Panc1 (cell line): Measurements from ENCODE around the gene MACROH2A1.

Experiments used
- POLR2AphosphoS5 ChIP-seq: IDR thresholded peaks from 2 replicates; pipeline ENCODE4 v1.6.1; 2012; ENCODE audit warnings: mild to moderate bottlenecking, low read depth, low read length, moderate library complexity
- SIN3A ChIP-seq: IDR thresholded peaks from 2 replicates; pipeline ENCODE4 v1.6.1; 2012; ENCODE audit warnings: low read depth, mild to moderate bottlenecking, low read length, moderate library complexity, borderline replicate concordance; ENCODE audit not compliant: insufficient read depth
- TCF7L2 ChIP-seq: IDR thresholded peaks from 2 replicates; pipeline ENCODE4 v1.6.1; 2011; ENCODE audit warnings: mild to moderate bottlenecking, low read depth, low read length, inconsistent platforms
- TF ChIP-seq, protein P1 (sequence below): fragments of 450-650 bp; IDR thresholded peaks from 2 replicates; pipeline ENCODE4 v1.5.1; 2017; ENCODE audit warnings: mild to moderate bottlenecking

- TF ChIP-seq, protein P1, sequence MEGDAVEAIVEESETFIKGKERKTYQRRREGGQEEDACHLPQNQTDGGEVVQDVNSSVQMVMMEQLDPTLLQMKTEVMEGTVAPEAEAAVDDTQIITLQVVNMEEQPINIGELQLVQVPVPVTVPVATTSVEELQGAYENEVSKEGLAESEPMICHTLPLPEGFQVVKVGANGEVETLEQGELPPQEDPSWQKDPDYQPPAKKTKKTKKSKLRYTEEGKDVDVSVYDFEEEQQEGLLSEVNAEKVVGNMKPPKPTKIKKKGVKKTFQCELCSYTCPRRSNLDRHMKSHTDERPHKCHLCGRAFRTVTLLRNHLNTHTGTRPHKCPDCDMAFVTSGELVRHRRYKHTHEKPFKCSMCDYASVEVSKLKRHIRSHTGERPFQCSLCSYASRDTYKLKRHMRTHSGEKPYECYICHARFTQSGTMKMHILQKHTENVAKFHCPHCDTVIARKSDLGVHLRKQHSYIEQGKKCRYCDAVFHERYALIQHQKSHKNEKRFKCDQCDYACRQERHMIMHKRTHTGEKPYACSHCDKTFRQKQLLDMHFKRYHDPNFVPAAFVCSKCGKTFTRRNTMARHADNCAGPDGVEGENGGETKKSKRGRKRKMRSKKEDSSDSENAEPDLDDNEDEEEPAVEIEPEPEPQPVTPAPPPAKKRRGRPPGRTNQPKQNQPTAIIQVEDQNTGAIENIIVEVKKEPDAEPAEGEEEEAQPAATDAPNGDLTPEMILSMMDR, result no peak
- TF ChIP-seq POLR2AphosphoS5 (no peak), TCF7L2 (no peak), SIN3A (no peak)
Measured at GRCh38 chr5:135439231-135440205, 40.5 kb upstream of the MACROH2A1 start.
